Suprapubic skin (tissue), 4 donors: ENCODE measurements around the gene WNT3.

ENCODE experiments used
- CTCF ChIP-seq, 2 donors: fragments of 200-600 bp in 1 of 2; fragments of 450-650 bp in 1 of 2; sonication (generic) in 1 of 2; IDR thresholded peaks; one replicate each; pipeline ENCODE4 v1.5.1; 2016 to 2019; ENCODE audit warnings: antibody characterized with exemption in 2 of 2, mild to moderate bottlenecking in 1 of 2, moderate library complexity in 1 of 2
- EP300 ChIP-seq: sonication (generic); formaldehyde crosslinking; IDR thresholded peaks from one replicate; pipeline ENCODE4 v1.6.1; 2017; ENCODE audit warnings: antibody characterized with exemption
- POLR2A ChIP-seq, 2 donors: fragments of 450-650 bp; IDR thresholded peaks; one replicate each; pipeline ENCODE4 v1.6.1; 2017; ENCODE audit warnings: antibody characterized with exemption in 2 of 2, mild to moderate bottlenecking in 2 of 2, moderate library complexity in 2 of 2
- POLR2AphosphoS5 ChIP-seq, 3 donors: sonication (generic); formaldehyde crosslinking; IDR thresholded peaks; one replicate each; pipeline ENCODE4 v1.6.1; 2017; ENCODE audit warnings: antibody characterized with exemption in 3 of 3

DNA sequence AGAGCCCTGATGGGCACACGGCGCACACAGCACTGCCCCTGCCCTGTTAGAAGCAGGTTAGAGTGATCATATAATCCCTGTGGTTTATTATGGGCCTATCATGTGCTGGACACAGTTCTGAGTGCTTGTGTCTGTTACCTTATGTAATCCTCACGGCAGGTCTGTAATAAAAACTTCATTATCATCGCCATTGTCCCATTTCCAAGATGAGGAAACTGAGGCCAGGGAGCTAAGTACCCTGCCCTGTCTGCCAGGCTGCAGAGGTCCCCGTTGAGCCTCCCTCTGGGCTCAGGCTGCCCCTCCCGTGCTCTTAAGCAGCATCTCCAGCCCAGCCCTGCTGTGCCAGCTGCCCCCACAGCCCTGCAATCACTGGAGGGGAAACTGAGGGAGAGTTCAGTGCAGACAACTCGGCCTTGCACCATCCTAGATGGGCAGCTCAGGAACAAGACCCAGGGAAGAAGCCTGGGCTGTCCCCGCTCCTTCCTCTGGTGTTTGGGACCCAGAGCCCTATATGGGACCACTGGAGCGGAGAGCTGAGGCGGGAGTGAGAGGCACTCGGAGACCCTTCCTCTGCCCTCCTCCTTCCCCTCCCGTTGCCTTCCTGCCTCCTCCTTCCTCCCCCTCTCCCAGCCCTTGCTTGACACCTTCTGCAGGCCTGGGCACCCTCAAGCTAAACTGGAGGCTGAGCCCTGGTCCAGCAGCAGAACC lies 42.0 kb downstream of the WNT3 start:
- no peak for TF ChIP-seq POLR2AphosphoS5 (IDR thresholded peaks at IDR 0.05)
- no peak for TF ChIP-seq EP300
- no peak for TF ChIP-seq CTCF (IDR thresholded peaks at IDR 0.05)
- TF ChIP-seq POLR2A (IDR thresholded peaks at IDR 0.05), result no peak
